IPS-20b (cell line): ENCODE data around the gene ZDBF2.

Experiments
- H3K27ac ChIP-seq: one replicate; pipeline ENCODE4 v1.5.1; 2013; ENCODE audit warnings: low read length
- H3K27me3 ChIP-seq: 2 replicates; pipeline ENCODE4 v1.6.1; 2013; ENCODE audit warnings: mild to moderate bottlenecking, low read length, inconsistent platforms; ENCODE audit not compliant: insufficient read depth
- H3K36me3 ChIP-seq: 2 replicates; pipeline ENCODE4 v1.6.1; 2013; ENCODE audit warnings: low read depth, mild to moderate bottlenecking, inconsistent platforms, low read length, moderate library complexity; ENCODE audit not compliant: insufficient read depth
- H3K4me1 ChIP-seq: 2 replicates; pipeline ENCODE4 v1.6.1; 2013; ENCODE audit warnings: mild to moderate bottlenecking, control low read depth, inconsistent platforms, low read length, moderate library complexity; ENCODE audit not compliant: insufficient read depth
- H3K4me3 ChIP-seq: 2 replicates; pipeline ENCODE4 v1.5.1; 2013; ENCODE audit warnings: mild to moderate bottlenecking, low read length, inconsistent platforms
- H3K9ac ChIP-seq: 2 replicates; pipeline ENCODE4 v1.6.1; 2013; ENCODE audit warnings: low read depth, mild to moderate bottlenecking, inconsistent platforms, low read length, moderate library complexity
- H3K9me3 ChIP-seq: 2 replicates; pipeline ENCODE4 v1.6.1; 2013; ENCODE audit warnings: mild to moderate bottlenecking, low read depth, low read length, inconsistent platforms; ENCODE audit not compliant: insufficient read depth

ZDBF2 gene

DNA sequence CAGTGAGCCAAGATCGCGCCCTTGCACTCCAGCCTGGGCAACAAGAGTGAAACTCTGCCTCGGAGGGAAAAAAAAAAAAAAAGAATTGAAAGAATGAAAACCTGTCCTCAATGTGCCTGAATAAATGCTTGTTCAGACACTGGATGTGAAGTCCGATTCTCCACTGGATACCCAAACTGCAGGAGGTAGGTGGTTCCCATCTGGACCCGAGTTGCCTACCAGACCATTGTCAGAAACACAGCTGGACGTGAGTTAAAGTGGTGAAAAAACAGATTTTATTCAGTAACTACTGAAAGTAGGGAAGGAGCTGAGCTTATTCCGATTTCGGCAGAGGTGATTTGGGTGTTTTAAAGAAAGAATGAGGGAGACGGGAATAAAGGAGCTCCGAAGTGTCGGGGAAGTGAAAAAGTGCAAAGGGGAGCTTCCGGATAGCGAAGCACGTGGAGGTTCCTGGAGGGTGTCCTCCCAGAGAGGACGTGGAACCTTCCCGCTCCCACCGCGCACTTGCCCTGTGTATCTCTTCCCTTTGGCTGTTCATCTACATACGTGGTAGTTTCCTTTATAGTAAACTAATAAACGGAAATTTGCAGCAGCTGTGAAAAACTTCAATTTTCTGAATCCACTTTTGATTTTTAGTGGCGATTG, 10.4 kb upstream of the ZDBF2 start:
- Histone ChIP-seq H3K36me3 (no peaks in the 10 kb centered on the region), H3K4me3 (no peak overlapping the region), H3K27me3 (peaks cover 11% of the 10 kb centered on the region; the same call in 1 of the 2 replicates), H3K4me1 (peaks cover 7% of the 10 kb centered on the region; the same call in 1 of the 2 replicates), H3K27ac (no peak overlapping the region), H3K9me3 (no peaks in the 10 kb centered on the region), H3K9ac (no peak overlapping the region)

DNA sequence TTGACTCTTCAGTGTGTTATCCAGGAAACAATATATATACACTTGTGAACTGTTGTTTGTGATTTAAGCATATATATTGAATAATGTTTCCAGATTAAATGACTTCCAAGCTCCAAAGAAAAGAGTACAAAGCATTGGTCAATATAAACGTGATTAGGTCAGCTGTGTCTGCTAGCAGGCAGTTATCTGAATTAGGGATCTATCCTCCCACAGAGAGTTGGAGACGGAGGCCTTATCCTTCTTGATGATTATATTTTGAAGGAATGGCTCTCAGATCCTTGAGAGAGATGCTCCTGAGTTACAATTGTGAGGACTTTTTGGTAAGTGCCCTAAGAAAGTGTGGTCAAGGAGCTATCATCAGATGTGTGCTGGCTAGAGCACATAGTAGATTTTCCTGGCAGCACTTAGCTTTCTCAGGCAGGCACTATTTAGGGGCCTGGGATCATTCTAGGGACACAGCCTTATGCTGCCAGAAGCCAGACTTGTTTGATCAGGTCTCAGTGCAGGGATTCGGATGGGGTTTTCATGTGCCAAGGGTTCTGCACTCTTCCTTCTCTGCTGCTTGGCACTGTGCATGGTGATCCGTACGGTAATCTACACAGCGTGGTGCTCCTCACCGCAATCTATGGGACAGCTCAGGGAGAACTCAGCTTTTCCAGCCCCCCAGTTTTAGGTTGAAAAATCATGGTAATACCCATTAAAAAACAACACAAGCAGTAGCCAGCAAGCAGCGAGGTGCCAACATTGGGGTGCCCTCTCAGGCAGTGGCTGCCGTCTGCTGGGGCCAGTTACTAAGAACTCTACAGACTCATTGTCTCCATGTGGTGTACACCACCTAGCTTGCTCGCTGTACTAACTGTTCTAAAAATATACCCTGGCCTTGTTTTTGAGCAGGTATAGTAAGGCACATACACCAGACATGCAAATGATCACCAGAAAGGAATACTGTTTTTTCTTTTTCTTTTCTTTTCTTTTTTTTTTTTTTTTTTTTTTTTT, 8.0 kb upstream of the ZDBF2 start:
- H3K36me3 ChIP-seq: no peaks in the 10 kb centered on the region
- H3K9ac ChIP-seq: no peak overlapping the region
- H3K9me3 ChIP-seq: no peaks in the 10 kb centered on the region
- H3K4me1 ChIP-seq: peaks cover 7% of the 10 kb centered on the region; the same call in 1 of the 2 replicates
- no peak overlapping the region for H3K27ac ChIP-seq
- peaks cover 11% of the 10 kb centered on the region; the same call in 1 of the 2 replicates for H3K27me3 ChIP-seq
- H3K4me3 ChIP-seq: no peak overlapping the region

GRCh38 chr2:206267567-206267966, 6.9 kb upstream of the ZDBF2 start:
- Histone ChIP-seq H3K36me3 (no peaks in the 10 kb centered on the region), H3K4me1 (peaks cover 7% of the 10 kb centered on the region; the same call in 1 of the 2 replicates), H3K4me3 (no peak overlapping the region), H3K27ac (no peak overlapping the region), H3K9me3 (no peaks in the 10 kb centered on the region), H3K9ac (no peak overlapping the region), H3K27me3 (peaks cover 13% of the 10 kb centered on the region)

DNA sequence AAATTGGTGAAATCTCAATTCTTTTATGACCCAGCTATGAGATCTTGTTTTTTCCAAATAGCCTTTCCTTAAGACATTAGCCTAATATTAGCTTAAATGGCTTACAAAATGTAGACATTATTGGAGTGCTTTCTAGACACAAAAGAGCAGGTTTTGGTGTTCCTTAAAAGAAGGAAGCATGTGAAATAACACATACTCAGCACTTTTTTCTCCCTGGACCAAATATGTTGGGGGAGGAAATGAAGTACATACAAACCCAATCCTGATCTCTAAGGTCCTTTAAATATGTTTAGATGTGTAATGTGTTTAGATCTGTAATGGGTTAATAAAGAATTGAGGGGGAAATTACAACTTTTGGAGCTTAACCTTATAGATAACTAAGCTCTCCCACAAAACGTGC, 3.4 kb upstream of the ZDBF2 start:
- Histone ChIP-seq H3K27me3 (peaks cover 24% of the 10 kb centered on the region), H3K9me3 (no peaks in the 10 kb centered on the region)

DNA sequence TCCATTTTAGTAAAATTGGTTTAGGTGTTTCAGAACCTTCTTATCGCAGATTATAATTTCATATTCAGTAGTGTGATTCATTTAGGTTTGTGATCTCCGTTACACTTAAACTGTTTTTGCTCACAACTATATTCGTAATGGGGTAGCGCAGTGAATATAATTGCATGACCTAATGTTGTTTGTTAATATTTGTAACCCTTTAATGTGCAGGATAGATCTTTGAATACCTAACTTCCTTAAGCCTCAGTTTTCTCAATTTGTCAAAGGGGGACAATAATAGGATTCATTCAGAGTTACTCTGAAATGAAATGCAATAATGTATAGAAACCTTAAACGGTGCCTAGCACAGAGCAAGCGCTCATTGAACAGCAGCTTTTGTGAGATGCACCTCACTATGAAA, 558 bp upstream of the ZDBF2 start:
- Histone ChIP-seq H3K4me3 (peak overlapping the region; percentile 80), H3K4me1 (peaks cover 20% of the 10 kb centered on the region), H3K9me3 (no peaks in the 10 kb centered on the region), H3K27ac (no peak overlapping the region), H3K36me3 (no peaks in the 10 kb centered on the region), H3K9ac (peak overlapping the region; percentile 67; the same call in 1 of the 2 replicates), H3K27me3 (peaks cover 19% of the 10 kb centered on the region)

More for the DNA sequence above, 3.4 kb upstream of the ZDBF2 start:
- H3K9ac ChIP-seq: no peak overlapping the region
- no peak overlapping the region for H3K27ac ChIP-seq
- H3K36me3 ChIP-seq: no peaks in the 10 kb centered on the region
- H3K4me1 ChIP-seq: peaks cover 7% of the 10 kb centered on the region; the same call in 1 of the 2 replicates
- no peak overlapping the region for H3K4me3 ChIP-seq

DNA sequence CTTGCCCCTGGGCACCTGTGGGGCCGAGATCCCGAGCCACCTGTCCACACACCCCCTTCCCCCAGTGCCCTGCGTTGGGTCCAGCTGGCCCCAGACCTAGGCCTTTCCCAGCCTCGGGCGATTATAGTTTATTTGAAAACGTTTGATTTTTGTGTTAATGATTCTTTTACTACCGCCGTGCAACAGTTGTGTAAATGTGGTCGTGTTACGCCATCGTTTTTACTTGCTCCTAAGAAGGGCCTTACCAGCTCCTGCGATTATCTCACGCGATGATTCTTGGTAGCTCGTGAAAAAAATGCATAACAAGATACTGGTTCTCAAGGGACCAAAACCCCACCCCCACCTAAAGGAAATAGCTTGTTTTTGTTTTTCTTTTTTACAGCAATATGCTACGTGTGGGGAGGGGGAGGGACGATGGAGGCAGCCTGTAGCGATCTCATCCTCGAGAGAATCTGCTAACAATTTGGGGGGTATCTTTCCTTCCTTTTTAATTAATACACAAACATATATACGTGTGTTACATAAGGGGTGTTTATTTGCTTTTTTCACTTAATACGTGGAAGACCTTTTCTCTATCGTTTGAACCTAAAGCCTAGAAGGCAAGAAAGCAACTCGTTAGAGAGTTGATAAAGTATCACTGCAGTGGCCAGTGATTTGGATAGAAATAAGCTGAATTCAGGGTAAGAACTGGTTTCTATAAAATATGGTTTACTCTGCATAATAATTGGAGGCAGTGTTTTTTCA, 1.0 kb downstream of the ZDBF2 start:
- Histone ChIP-seq H3K27ac (no peak overlapping the region), H3K27me3 (peaks cover 19% of the 10 kb centered on the region), H3K9ac (peak overlapping the region; percentile 67), H3K9me3 (no peaks in the 10 kb centered on the region), H3K36me3 (no peaks in the 10 kb centered on the region), H3K4me3 (peak overlapping the region; percentile 80), H3K4me1 (peaks cover 22% of the 10 kb centered on the region)

- Histone ChIP-seq H3K4me3 (peak overlapping the region; percentile 80), H3K27me3 (peaks cover 19% of the 10 kb centered on the region), H3K27ac (no peak overlapping the region), H3K9me3 (no peaks in the 10 kb centered on the region), H3K4me1 (peaks cover 22% of the 10 kb centered on the region), H3K36me3 (0 out of 2 replicates have a peak, but pooled peaks cover 3% of the 10 kb centered on the region), H3K9ac (peak overlapping the region; percentile 67; the same call in 1 of the 2 replicates)
Measured at GRCh38 chr2:206276169-206276942, 1.9 kb downstream of the ZDBF2 start.

DNA sequence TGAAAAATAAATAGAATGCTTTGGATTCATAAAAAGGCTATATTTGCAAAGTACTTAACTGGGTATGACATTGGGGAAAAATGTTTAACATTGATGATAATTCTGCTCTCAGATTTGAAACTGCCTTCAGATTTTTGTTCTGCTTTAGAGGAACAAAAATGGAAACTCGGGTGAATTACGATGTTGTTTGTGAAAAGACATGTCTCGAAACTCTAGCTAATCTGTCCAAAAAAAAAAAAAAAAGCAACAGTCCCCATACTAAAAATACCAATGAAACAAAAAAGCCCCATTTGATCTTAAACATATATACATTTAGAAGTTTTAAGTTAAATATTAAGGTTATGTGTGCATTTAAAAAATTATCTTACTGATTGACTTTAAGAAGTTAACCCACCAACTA, 3.0 kb downstream of the ZDBF2 start:
- Histone ChIP-seq H3K9ac (no peak overlapping the region), H3K36me3 (peaks cover 14% of the 10 kb centered on the region), H3K4me1 (peaks cover 22% of the 10 kb centered on the region), H3K27ac (no peak overlapping the region), H3K4me3 (0 out of 2 replicates have a peak overlapping the region, but pooled peaks have one; percentile 11), H3K9me3 (no peaks in the 10 kb centered on the region), H3K27me3 (peaks cover 17% of the 10 kb centered on the region)

GRCh38 chr2:206282746-206283145, 8.3 kb downstream of the ZDBF2 start:
- H3K36me3 ChIP-seq: peaks cover 35% of the 10 kb centered on the region
- peaks cover 9% of the 10 kb centered on the region for H3K4me1 ChIP-seq
- H3K9ac ChIP-seq: no peak overlapping the region
- H3K27ac ChIP-seq: no peak overlapping the region
- H3K9me3 ChIP-seq: peaks cover 10% of the 10 kb centered on the region; the same call in 1 of the 2 replicates
- no peak overlapping the region for H3K4me3 ChIP-seq
- no peaks in the 10 kb centered on the region for H3K27me3 ChIP-seq

DNA sequence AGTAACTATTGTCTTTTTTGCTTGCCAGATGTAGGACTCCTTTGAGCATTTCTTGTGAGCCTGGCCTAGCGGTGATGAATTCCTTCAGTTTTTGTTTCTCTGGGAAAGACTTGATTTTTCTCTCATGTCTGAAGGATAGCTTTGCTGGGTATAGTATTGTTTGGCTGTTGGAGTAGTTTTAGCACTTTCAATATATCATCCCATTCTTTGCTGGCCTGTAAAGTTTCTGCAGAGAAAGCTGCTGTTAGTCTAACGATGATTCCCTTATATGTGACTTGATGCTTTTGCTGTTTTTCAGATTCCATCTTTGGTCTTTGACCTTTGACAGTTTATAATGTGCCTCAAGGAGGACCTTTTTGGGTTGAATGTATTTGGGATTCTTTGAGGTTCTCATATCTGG, 12.7 kb downstream of the ZDBF2 start:
- peaks cover 35% of the 10 kb centered on the region for H3K9me3 ChIP-seq

More for the DNA sequence above, 12.7 kb downstream of the ZDBF2 start:
- Histone ChIP-seq H3K4me3 (no peak overlapping the region), H3K27ac (no peak overlapping the region), H3K9ac (no peak overlapping the region), H3K4me1 (no peaks in the 10 kb centered on the region), H3K27me3 (no peaks in the 10 kb centered on the region), H3K36me3 (peaks cover 62% of the 10 kb centered on the region)
